Coronary artery (tissue), 2 donors: ENCODE results near the gene MAP3K20.
"Not testable (repeated sequence)": the region's sequence is repeated elsewhere in the genome, so short reads cannot be mapped to it uniquely, and the experiment has no call there.

Experiments used
- DNase-seq: peaks from one replicate; pipeline ENCODE4 v3.0.0-alpha.2; 2017; ENCODE audit warnings: low spot score
- H3K27ac ChIP-seq, 2 donors: fragments of 200-600 bp; sonication (generic); one replicate each; pipeline ENCODE4 v1.5.1; 2016 to 2019
- H3K4me3 ChIP-seq: fragments of 200-600 bp; sonication (generic); 2 replicates; pipeline ENCODE4 v1.5.1; 2016; ENCODE audit warnings: mild to moderate bottlenecking, moderate library complexity
- TF ChIP-seq, protein P1 (sequence below): fragments of 200-600 bp; sonication (generic); IDR thresholded peaks from one replicate; pipeline ENCODE4 v1.5.1; 2019; ENCODE audit warnings: antibody characterized with exemption

The MAP3K20 gene

DNA sequence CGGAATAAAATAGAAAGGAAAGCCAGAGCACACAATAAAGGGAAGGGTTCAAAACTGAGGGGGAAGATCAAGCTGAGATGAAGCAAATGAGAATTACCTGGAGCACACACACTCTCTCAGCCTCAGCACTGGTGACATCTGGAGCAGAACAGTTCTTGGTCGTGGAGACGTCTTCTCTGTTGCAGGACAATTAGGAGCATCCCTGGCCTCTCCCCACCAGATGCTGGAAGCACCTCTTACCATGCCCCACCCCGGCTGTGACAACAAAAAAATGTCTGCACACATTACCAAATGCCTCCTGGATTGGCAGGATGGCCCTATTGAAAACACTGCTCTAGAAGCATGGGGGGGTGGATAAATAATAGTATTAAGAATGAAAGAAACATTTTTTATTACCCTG, 43.6 kb upstream of the MAP3K20 start:
- no peak overlapping the region for H3K4me3 ChIP-seq
- H3K27ac ChIP-seq, result no peak overlapping the region
- TF ChIP-seq, protein P1, sequence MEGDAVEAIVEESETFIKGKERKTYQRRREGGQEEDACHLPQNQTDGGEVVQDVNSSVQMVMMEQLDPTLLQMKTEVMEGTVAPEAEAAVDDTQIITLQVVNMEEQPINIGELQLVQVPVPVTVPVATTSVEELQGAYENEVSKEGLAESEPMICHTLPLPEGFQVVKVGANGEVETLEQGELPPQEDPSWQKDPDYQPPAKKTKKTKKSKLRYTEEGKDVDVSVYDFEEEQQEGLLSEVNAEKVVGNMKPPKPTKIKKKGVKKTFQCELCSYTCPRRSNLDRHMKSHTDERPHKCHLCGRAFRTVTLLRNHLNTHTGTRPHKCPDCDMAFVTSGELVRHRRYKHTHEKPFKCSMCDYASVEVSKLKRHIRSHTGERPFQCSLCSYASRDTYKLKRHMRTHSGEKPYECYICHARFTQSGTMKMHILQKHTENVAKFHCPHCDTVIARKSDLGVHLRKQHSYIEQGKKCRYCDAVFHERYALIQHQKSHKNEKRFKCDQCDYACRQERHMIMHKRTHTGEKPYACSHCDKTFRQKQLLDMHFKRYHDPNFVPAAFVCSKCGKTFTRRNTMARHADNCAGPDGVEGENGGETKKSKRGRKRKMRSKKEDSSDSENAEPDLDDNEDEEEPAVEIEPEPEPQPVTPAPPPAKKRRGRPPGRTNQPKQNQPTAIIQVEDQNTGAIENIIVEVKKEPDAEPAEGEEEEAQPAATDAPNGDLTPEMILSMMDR, result no peak
- DNase-seq, result no peak

DNA sequence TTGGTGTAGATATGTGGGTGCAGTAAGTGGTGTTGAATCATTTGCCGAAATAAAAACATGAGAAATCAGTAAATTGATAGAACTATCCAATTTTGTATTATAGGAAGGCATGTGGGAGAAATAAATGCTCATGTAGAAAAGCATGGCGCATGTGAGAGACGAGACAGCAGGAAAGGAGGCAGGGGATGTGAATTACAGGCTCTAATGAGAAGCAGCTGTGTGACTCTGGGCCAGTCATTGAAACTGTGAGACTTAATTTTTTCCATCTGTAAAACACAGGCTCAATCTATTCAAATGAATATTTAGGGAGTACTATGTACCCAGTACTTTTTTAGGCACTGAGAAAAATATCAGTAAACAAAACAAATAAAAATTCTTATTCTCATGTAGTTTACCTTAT, 42.6 kb upstream of the MAP3K20 start:
- no peak for DNase-seq
- TF ChIP-seq, protein P1, result no peak
- Histone ChIP-seq H3K4me3 (no peak overlapping the region), H3K27ac (no peak overlapping the region)

DNA sequence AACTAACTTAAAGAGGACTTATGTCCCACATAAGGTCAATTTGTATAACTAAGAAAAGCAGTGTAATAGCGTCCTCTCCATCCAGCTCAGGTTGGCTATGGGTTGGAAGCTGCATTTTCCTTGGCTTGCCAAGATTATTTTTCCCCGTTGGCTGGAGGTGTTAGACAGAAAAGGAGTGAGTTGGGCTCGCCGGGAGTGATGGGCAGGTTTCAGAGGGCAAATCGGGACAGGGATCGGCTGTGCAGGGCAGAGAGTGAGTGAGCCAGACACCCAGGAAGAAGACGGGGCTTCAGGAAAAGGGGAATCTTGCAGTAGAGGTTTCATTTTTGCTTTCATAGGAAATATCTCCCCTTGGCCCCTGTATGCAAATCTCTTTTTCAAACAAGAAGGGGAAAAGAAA, 41.5 kb upstream of the MAP3K20 start:
- no peak for DNase-seq
- Histone ChIP-seq H3K27ac (no peak overlapping the region), H3K4me3 (no peak overlapping the region)
- TF ChIP-seq, protein P1, result no peak

DNA sequence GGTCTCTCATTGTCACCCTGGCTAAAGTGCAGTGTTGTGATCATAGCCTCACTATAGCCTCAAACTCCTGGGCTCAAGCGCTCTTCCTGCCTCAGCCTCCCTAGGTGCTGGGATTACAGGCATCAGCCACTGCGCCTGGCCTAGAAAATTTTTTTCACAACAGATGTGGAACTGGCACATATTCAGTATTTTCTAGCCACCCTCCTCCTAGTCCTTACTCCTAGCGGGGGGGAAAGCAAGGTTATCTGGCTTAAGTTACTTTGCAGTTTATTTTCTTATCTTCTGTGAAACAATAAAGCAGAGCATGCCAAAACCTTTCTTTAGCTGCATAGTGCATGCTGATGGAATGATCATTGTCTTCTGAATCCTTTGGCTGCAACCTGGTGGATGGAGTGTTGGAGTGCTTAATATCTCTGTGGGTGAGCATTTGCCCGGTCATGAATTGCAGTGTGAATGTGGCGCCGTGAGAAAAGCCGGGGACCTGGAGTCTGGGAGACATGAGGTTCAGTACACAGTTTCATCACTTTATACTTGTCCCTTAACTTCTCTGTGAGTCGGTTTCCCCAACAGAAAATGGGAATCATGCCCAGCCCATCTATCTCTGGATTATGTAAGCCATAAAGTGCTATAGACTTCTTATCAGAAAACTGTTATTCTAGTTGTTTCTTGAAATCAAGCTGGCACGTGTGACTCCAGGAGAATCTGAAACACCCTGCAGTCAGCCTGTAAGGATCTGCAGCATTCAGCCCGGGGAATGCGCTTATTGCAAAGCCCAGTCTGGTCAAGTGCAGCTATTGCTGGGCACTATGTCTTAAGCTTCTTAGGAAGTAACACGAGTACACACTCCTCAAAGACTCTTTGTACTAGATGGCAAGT, 38.2 kb upstream of the MAP3K20 start:
- Histone ChIP-seq H3K4me3 (no peak overlapping the region), H3K27ac (no peak overlapping the region)
- DNase-seq, result no peak
- TF ChIP-seq, protein P1, result no peak

DNA sequence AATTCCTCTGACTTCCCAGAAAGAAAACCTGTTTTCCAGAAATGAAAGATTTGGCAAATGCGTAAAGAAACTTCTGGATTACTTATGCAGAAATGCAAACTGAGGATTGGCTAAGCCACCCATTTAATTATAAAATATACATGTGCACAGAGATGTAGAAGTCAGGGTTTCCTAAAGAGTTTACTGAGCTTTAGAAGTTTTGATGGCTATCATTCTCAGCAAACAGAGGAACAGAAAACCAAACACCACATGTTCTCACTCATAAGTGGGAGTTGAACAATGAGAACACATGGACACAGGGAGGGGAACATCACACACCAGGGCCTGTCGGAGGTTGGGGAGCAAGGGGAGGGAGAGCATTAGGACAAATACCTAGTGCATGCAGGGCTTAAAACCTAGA, 37.4 kb upstream of the MAP3K20 start:
- not testable (repeated sequence) for DNase-seq, H3K4me3 ChIP-seq, H3K27ac ChIP-seq

DNA sequence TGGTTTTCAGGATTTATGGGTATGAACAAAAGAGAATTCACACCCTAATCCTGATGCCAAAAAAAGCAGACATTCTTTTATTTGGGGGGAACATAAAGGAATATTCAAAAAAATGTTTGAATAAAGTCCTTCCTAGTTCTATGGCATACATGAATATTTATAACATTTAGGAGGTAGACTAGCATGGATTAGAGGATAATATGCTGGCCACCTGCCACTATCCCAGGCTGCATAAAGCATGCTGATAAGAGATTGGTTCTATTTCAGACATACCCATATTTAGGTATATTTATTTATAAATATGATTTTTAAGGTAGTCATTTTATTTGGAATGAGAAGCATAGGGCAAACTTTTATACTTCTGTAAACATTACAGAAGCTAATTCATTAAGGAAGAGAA, 34.9 kb upstream of the MAP3K20 start:
- no peak overlapping the region for H3K27ac ChIP-seq
- no peak for DNase-seq
- TF ChIP-seq, protein P1, result no peak

DNA sequence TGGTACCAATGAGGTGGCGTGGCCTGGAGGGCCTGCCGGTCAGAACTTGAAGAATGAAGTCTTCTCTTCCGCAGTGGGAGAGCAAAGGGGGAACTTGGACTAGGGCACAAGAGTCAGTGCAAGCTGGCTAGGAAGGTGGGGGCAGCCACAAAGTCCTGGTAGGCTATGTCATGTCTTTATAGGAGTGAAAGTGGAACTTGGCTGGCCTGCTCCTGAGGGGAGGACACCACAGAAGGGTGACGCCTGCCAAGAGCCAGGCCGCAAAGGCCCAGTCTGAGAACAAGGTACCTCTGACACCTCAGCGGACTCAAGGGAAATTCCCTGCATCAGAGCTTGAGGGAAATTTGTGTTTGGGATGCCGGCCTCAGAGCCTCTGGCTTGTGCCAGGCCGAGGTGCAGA, 32.2 kb upstream of the MAP3K20 start:
- TF ChIP-seq, protein P1, result no peak
- Histone ChIP-seq H3K4me3 (no peak overlapping the region), H3K27ac (no peak overlapping the region)
- no peak for DNase-seq

More for the DNA sequence above, 34.9 kb upstream of the MAP3K20 start:
- no peak overlapping the region for H3K4me3 ChIP-seq
